ENCODE data around the gene SCN1B.

The SCN1B gene

DNA sequence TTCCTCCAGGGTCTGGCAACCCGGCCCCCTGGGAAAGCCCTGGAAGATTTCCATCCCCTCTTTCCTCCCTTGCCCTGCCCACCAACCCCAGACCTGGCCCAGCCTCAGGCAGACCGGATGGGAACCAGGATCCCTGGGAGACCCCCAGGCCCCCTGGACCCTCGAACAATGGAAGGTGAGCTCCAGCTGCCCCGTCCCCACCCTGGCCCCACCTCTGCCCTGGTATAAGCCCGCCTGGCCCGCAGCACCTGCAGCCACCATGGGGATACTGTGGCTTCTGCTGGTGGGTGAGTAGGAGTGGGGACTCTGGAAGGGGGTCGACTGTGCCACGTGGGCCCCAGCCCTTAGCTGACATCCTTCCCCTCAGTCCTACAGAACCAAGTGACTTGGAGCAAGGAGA lies 43.7 kb downstream of the SCN1B start:
- Mint-ChIP-seq H3K27me3 (peaks cover 3% of the 10 kb centered on the region), H3K36me3 (ENCODE audit: low read depth) (no peaks in the 10 kb centered on the region)

DNA sequence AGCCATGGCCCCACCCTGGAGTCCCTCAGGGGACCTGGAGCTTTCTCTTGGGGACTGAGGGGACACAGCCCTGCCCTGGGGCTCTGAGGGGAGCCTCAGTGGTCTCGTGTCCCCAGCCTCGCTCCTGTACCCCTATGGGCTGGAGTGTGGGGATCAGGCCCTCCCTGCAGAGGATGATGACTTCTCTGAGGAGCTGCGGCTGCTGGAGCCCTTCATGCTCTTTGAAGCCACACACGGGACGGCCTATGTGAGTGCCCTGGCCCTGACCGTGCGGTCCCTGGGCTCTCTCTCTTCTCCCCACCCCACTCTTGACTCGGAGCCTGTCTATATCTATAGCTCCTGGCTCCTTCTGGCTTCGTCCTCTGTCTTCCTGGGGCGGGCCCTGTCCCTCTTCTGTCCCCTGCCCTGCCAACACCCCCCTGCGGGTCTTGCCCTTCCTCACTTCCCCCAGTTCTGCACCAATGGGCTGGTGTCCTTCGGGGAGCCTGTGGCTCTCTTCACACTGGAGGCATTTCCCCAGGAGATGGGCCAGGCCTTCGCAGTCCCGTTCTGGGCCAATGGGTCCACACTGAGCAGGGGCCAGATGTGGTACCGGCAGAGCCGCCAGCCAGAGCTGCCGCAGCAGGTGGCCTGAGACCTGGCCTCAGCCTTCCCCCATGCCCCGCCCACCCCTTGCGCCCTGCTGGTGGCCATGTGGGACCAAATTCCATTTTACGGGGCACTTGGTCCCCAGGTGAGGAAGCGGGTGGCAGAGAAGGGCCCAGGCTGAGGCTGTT lies 44.3 kb downstream of the SCN1B start:
- no peak overlapping the region for H3K27ac Mint-ChIP-seq
- peaks cover 4% of the 10 kb centered on the region for H3K9me3 Mint-ChIP-seq
- H3K4me3 Mint-ChIP-seq: no peak overlapping the region
- H3K27me3 Mint-ChIP-seq: no peaks in the 10 kb centered on the region
- no peaks in the 10 kb centered on the region for H3K36me3 Mint-ChIP-seq (ENCODE audit: low read depth)
- H3K4me1 Mint-ChIP-seq (ENCODE audit: low read depth): no peaks in the 10 kb centered on the region
- DNase-seq: no peak

More for the DNA sequence above, 43.7 kb downstream of the SCN1B start:
- no peak overlapping the region for H3K4me3 Mint-ChIP-seq
- no peak for DNase-seq
- H3K27ac Mint-ChIP-seq: no peak overlapping the region
- no peaks in the 10 kb centered on the region for H3K4me1 Mint-ChIP-seq (ENCODE audit: low read depth)
- H3K9me3 Mint-ChIP-seq: peaks cover 4% of the 10 kb centered on the region

DNA sequence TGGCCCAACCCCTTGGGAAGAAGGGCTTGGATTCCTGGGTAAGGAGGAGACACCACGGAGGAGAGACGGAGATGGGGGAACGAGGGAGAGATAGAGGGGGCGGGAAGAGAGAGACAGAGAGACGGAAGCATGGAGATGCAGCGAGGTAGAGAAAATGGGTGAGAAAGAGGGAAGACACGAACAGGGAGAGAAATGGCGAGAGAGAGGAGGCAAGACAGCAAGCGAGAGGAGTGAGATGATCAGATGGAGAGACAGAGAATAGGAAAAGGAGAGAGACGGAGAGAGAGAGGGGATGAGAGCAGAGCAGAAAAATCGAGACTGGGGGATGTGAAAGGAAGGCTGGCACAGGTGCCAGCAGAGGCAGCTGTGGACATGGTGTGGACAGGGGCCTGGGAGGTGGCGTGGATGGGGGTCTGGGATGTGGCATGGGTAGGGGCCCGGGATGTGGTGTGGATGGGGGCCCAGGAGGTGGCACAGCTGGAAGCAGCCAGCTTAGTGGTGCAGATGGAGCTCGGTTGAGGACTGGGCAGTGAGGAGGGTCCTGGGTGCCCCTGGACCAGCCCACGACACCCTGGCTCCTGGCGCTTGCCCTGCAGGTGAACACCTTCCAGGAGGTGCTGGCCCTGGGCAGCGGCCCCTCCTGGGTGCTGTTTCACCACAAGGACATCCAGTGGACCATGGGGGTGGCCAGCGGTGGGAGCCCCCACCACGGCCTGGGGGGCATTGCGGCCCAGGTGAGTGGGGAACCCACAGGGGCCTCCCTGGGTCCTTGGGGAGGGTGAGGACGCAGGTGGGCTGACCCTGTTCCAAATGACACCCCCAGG lies 45.1 kb downstream of the SCN1B start:
- Mint-ChIP-seq H3K4me1 (ENCODE audit: low read depth) (no peaks in the 10 kb centered on the region), H3K27me3 (no peaks in the 10 kb centered on the region), H3K27ac (no peak overlapping the region), H3K4me3 (no peak overlapping the region), H3K9me3 (peaks cover 4% of the 10 kb centered on the region), H3K36me3 (ENCODE audit: low read depth) (no peaks in the 10 kb centered on the region)
- no peak for DNase-seq

DNA sequence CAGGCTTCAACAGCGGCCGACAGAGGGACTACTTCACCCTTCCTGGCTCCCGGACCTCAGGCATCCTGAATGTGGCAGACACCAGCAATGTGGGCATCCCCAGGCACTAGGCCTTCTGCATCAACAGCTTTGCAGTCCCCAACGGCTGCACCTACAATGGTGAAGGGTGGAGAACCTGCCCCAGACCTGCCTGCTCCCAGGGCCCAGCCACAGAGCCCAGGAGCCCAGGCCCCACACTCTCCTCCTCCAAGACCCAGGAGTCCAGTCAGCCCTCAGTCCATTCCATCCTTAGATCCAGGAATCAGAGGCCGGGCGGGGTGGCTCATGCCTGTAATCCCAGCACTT lies 45.7 kb downstream of the SCN1B start:
- Mint-ChIP-seq H3K36me3 (ENCODE audit: low read depth) (no peaks in the 10 kb centered on the region), H3K9me3 (no peaks in the 10 kb centered on the region), H3K27ac (no peak overlapping the region), H3K4me3 (no peak overlapping the region), H3K4me1 (ENCODE audit: low read depth) (no peaks in the 10 kb centered on the region), H3K27me3 (no peaks in the 10 kb centered on the region)
- no peak for DNase-seq

DNA sequence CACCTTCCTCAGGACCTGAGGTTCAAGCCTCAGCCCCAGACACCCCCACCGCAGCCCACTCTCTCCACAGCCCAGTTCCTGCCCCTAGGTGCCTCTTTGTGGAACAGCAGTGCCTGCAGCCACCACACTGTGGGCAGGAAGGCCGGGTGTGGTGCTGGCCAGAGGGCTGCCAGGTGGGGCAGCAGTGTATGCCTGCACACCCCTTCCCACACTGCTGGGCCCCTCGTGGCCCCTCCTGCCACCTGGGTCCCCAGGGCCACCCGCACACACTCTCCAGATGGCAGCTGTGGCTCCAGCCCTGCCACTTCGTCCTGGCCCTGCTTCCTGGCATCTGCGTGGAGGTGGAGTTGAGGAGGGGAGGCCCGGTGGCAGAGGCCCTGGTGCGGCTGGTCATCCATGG lies 46.4 kb downstream of the SCN1B start:
- Mint-ChIP-seq H3K36me3 (ENCODE audit: low read depth) (no peaks in the 10 kb centered on the region), H3K9me3 (no peaks in the 10 kb centered on the region), H3K27ac (no peak overlapping the region), H3K27me3 (no peaks in the 10 kb centered on the region), H3K4me1 (ENCODE audit: low read depth) (no peaks in the 10 kb centered on the region), H3K4me3 (no peak overlapping the region)
- no peak for DNase-seq

DNA sequence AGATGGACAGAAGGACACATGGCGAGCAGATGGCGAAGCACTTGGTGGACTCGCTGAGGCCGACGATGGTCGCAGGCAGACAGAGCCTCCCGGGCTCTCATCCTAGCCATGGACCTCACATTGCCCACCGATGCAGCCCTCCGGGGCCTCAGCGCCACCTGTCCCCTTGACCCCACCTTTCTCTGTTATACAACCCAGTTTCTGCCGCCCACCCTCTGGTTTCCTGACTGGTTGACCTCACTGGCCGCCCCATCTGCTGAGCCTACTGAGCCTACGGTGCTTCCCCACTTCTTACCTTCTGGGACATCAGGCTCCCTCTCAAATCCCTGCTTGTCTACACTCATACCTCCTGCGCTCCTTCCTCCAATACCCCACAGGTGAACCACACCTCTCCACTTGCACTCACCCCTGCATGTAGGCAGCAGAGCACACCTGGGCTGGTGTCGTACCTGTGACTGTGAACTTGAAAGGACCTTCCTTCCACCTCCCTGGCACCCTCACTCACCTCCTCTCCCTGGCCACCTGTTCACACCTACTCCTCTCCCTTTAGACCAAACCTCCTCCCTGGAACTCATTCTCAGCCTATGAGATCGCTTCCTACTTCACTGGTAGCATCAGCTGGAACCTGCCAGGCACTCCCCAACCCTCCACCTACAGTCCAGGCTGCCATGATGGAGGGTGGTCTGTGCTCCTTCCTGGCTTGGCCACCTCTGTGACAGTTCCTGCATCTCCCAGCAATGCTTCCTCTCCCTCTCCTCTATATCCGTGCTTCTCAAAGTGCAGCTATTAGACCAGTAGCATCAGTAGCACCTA lies 47.3 kb downstream of the SCN1B start:
- H3K4me3 Mint-ChIP-seq: no peak overlapping the region
- DNase-seq: no peak
- no peak overlapping the region for H3K27ac Mint-ChIP-seq
- H3K9me3 Mint-ChIP-seq: no peaks in the 10 kb centered on the region
- no peaks in the 10 kb centered on the region for H3K4me1 Mint-ChIP-seq (ENCODE audit: low read depth)
- H3K36me3 Mint-ChIP-seq (ENCODE audit: low read depth): no peaks in the 10 kb centered on the region
- H3K27me3 Mint-ChIP-seq: no peaks in the 10 kb centered on the region

DNA sequence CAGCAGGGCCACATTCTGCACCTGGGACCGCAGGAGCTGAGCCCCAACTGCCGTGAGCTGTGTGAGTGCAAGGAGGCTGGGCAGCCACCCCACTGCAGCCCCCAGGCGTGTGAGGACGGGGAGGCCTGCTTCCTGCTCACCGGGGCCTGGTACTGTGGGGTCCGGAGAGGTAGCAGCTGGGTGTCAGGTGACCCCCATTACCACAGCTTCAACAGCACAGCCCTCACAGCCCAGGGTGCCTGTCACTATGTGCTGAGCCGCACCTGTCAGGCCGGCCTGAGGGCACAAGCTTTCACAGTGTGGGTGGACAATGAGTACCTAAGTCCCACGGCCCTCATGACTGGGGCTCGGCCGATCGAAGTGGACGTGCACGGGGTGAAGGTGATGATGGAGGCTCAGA lies 49.6 kb downstream of the SCN1B start:
- Mint-ChIP-seq H3K27me3 (no peaks in the 10 kb centered on the region), H3K4me3 (no peak overlapping the region), H3K4me1 (ENCODE audit: low read depth) (no peaks in the 10 kb centered on the region), H3K36me3 (ENCODE audit: low read depth) (no peaks in the 10 kb centered on the region), H3K27ac (no peak overlapping the region), H3K9me3 (no peaks in the 10 kb centered on the region)
- no peak for DNase-seq

DNA sequence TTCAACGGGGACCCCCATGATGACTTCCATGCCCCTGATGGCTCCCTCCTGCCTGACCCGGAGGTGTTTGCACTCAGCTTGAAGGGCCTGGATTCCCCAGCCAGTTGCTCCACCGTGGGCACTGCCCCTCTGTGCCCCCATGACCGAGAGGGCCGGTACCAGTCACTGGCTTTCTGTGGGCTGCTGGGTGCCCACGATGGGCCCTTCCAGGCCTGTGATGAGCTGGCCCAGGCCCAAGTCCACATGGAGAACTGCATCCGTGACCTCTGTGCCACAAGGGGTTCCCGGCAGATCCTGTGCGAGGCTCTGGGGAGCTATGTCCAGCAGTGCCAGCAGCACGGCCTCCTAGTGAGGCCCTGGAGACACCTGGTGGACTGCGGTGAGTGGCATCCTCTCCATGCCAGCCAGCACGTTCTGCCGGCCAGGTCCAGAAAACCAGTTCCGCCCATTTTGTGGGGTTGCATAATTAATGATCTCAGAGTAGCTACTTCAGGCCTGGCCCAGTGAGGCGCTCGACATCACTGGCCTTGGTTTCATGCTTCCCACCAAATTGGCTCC lies 50.4 kb downstream of the SCN1B start:
- DNase-seq: no peak
- Mint-ChIP-seq H3K36me3 (ENCODE audit: low read depth) (no peaks in the 10 kb centered on the region), H3K4me3 (no peak overlapping the region), H3K27me3 (no peaks in the 10 kb centered on the region), H3K9me3 (no peaks in the 10 kb centered on the region), H3K4me1 (ENCODE audit: low read depth) (peaks cover 1% of the 10 kb centered on the region), H3K27ac (no peak overlapping the region)

DNA sequence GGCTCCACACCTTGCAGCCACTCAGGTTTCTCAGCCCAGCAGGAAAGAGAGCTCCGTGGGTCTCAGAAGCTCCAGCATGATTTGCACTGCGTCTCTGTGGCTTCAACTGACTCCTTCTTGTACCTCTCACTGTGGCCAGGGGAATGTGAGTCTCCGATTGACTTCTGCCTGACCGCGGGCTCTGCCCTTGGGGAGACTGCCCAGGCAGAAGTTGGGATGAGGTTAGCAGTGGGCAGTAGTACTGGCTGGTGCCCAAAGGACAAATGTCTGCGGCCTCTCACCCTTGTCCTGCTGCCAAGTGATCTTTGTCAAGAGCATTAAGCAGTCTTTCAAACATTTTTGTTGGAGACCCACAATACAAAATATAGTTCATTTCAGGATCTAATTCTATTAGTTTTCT lies 50.9 kb downstream of the SCN1B start:
- no peak for DNase-seq
- H3K27me3 Mint-ChIP-seq: no peaks in the 10 kb centered on the region
- no peak overlapping the region for H3K27ac Mint-ChIP-seq
- H3K4me1 Mint-ChIP-seq (ENCODE audit: low read depth): peaks cover 3% of the 10 kb centered on the region
- H3K4me3 Mint-ChIP-seq: no peak overlapping the region
- no peaks in the 10 kb centered on the region for H3K36me3 Mint-ChIP-seq (ENCODE audit: low read depth)
- H3K9me3 Mint-ChIP-seq: no peaks in the 10 kb centered on the region

DNA sequence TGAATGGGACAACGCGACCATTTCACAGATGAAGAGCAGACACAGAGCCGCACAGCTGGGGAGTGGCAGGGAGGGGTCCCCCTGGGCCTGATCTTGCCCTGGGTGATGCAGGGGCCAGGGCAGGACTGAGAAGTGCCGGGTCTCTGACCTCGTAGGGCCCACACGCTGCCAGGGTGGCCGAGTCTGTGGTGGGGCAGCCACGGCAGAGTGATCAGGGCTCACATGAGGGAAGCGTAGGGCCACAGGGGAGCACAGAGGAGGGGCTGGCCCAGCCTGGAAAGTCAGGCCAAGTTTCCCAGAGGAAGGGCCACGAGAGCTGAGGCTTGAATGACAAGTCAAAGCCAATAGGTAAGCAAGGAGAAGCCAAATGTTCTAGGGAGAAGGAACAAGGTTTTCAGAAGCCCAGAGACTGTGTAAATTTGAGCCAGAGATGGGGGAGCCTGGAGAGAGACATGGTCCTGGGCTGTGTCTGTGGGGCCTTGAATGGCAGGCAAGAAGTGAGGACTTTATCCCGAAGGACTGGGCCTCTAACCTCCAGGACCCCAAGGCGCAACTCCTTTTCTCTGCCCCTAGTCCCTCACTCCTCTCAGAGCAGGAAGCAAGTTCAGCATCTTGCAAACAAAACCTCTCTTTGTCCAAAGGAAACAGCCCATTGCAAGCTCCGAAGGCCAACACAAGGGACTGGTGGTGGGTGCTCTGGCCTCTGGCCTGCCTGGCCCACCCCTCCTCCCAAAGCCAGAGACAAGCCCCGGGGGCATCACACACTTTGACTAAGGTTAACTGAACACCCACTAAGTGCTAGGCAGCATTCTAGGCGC lies 53.6 kb downstream of the SCN1B start:
- H3K4me3 Mint-ChIP-seq: no peak overlapping the region
- peaks cover 3% of the 10 kb centered on the region for H3K4me1 Mint-ChIP-seq (ENCODE audit: low read depth)
- no peaks in the 10 kb centered on the region for H3K36me3 Mint-ChIP-seq (ENCODE audit: low read depth)
- DNase-seq: no peak
- H3K9me3 Mint-ChIP-seq: no peaks in the 10 kb centered on the region
- H3K27me3 Mint-ChIP-seq: no peaks in the 10 kb centered on the region
- no peak overlapping the region for H3K27ac Mint-ChIP-seq

DNA sequence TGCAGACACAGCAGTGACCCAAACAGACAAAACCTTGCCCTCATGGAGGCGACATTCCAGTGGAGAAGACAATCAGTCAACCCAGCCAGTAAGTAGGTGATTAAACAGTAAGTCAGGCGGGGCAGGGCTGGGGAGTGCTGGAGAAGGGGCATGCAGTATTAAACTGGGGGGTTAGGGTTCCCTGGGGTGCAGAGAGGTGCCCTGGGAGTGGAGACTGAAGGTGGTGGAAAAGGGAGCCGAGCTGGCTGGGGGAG lies 54.2 kb downstream of the SCN1B start:
- no peak overlapping the region for H3K4me3 Mint-ChIP-seq
- H3K27ac Mint-ChIP-seq: no peak overlapping the region
- no peaks in the 10 kb centered on the region for H3K36me3 Mint-ChIP-seq (ENCODE audit: low read depth)
- no peaks in the 10 kb centered on the region for H3K9me3 Mint-ChIP-seq
- peaks cover 3% of the 10 kb centered on the region for H3K4me1 Mint-ChIP-seq (ENCODE audit: low read depth)
- H3K27me3 Mint-ChIP-seq: no peaks in the 10 kb centered on the region
- no peak for DNase-seq

DNA sequence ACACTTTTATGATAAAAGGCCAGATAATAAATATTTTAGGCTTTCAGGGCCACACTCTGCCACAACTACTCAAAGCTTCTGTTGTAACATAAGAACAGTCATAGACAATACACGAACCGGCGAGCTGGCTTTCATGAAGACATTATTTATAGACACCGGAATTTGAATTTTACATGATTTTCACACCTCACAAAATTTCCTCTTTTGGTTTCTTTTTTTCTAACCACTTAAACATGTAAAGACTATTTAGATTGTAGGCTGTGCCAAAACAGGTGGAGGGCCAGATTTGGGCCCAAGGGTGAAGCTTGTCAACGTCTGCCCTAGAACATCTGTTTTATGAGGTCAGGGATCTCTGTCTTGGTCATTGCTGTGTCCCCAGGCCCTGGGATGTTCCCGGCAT lies 55.7 kb downstream of the SCN1B start:
- Mint-ChIP-seq H3K4me1 (ENCODE audit: low read depth) (peaks cover 8% of the 10 kb centered on the region), H3K36me3 (ENCODE audit: low read depth) (no peaks in the 10 kb centered on the region), H3K9me3 (no peaks in the 10 kb centered on the region), H3K27ac (no peak overlapping the region), H3K4me3 (no peak overlapping the region), H3K27me3 (peaks cover 8% of the 10 kb centered on the region)
- DNase-seq: no peak

DNA sequence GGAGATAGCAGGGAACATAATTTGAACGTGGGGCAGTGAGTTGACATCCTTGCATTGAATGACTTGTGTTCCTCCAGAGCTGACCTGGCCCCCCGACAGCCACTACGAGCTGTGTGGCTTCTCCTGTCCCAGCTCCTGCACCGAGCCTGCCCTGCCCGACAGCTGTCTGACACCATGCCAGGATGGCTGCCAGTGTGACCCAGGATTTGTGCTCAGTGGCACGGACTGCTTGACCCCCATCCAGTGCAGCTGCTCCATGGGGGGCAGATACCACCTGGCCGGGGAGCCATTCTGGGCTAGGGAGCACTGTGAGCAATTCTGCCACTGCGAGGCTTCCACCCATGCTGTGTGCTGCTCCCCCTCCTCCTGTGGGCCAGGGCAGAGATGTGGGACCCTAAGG lies 56.2 kb downstream of the SCN1B start:
- no peak overlapping the region for H3K27ac Mint-ChIP-seq
- no peaks in the 10 kb centered on the region for H3K36me3 Mint-ChIP-seq (ENCODE audit: low read depth)
- peaks cover 8% of the 10 kb centered on the region for H3K4me1 Mint-ChIP-seq (ENCODE audit: low read depth)
- H3K4me3 Mint-ChIP-seq: no peak overlapping the region
- no peak for DNase-seq
- no peaks in the 10 kb centered on the region for H3K9me3 Mint-ChIP-seq
- peaks cover 11% of the 10 kb centered on the region for H3K27me3 Mint-ChIP-seq

DNA sequence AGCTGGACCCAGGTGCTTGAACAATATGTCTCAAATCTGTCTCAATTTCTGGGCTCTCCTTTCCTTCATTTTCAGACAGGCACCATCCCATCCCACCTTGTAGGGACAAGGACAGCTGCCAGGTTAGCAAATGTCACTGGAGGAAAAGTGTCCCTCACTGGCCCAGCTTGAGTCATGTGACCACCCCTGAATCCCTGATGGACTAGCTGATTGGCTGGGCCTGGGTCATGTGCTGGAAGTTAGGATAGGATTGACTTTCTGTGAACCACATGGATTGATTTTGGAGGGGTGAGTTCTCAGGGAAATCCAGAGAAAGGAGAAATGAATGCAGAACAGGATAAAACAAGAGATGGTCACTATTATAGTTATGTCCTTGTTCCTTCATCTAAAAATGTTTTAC lies 57.1 kb downstream of the SCN1B start:
- H3K4me3 Mint-ChIP-seq: no peak overlapping the region
- DNase-seq: no peak
- H3K36me3 Mint-ChIP-seq (ENCODE audit: low read depth): no peaks in the 10 kb centered on the region
- peaks cover 11% of the 10 kb centered on the region for H3K27me3 Mint-ChIP-seq
- H3K9me3 Mint-ChIP-seq: no peaks in the 10 kb centered on the region
- no peak overlapping the region for H3K27ac Mint-ChIP-seq
- H3K4me1 Mint-ChIP-seq (ENCODE audit: low read depth): peaks cover 8% of the 10 kb centered on the region
